HG03378 (cell line): ENCODE measurements around the gene ZNF423.
A peak's percentile ranks its signal among the peaks of the same experiment; 100 is the strongest.
"Not testable (repeated sequence)": the region's sequence is repeated elsewhere in the genome, so short reads cannot be mapped to it uniquely, and the experiment has no call there.

Experiments used
- ATAC-seq: cut with Tn5 transposase; IDR thresholded peaks from one replicate; pipeline ENCODE4 v1.9.1; 2021; ENCODE audit warnings: mild to moderate bottlenecking, moderate library complexity; ENCODE audit not compliant: unreplicated experiment

The ZNF423 gene

GRCh38 chr16:49523435-49524159 is 332.3 kb downstream of the ZNF423 start:
- ATAC-seq, result no peak

- no peak for ATAC-seq
These were observed 334.1 kb downstream of the ZNF423 start for GRCh38 chr16:49521734-49522325.

- no peak for ATAC-seq
These were observed 335.3 kb downstream of the ZNF423 start for GRCh38 chr16:49520492-49521038.

GRCh38 chr16:49519741-49520140 is 336.2 kb downstream of the ZNF423 start:
- no peak for ATAC-seq

- no peak for ATAC-seq
These were observed 336.8 kb downstream of the ZNF423 start for GRCh38 chr16:49519008-49519656.

- ATAC-seq, result no peak
These were observed 339.4 kb downstream of the ZNF423 start for GRCh38 chr16:49516382-49517036.

GRCh38 chr16:49515861-49516260 is 340.1 kb downstream of the ZNF423 start:
- no peak for ATAC-seq

GRCh38 chr16:49515016-49515565 is 340.8 kb downstream of the ZNF423 start:
- no peak for ATAC-seq

GRCh38 chr16:49514073-49514980 is 341.6 kb downstream of the ZNF423 start:
- ATAC-seq, result no peak

- no peak for ATAC-seq
These were observed 342.9 kb downstream of the ZNF423 start for GRCh38 chr16:49513040-49513439.

GRCh38 chr16:49510654-49511305 is 345.1 kb downstream of the ZNF423 start:
- no peak for ATAC-seq

- no peak for ATAC-seq
These were observed 345.8 kb downstream of the ZNF423 start for GRCh38 chr16:49510141-49510540.

GRCh38 chr16:49506058-49507013 is 349.6 kb downstream of the ZNF423 start:
- not testable (repeated sequence) for ATAC-seq

GRCh38 chr16:49505556-49505955 is 350.4 kb downstream of the ZNF423 start:
- ATAC-seq, result no peak

- ATAC-seq, result no peak
These were observed 351.3 kb downstream of the ZNF423 start for GRCh38 chr16:49504626-49505025.

- ATAC-seq, result no peak
These were observed 351.9 kb downstream of the ZNF423 start for GRCh38 chr16:49504023-49504364.

- peak; percentile 65 for ATAC-seq
These were observed 352.5 kb downstream of the ZNF423 start for GRCh38 chr16:49503256-49504022.
